KOPT-K1 (cell line): ENCODE results near the gene USP12.

Experiments
- H3K27ac ChIP-seq: fragments of 200-600 bp; sonication (generic); 2 replicates; pipeline ENCODE4 v1.5.1; 2016; ENCODE audit warnings: antibody characterized with exemption, mild to moderate bottlenecking, low read depth, low read length; ENCODE audit not compliant: poor library complexity, severe bottlenecking
- H3K36me3 ChIP-seq: fragments of 200-600 bp; sonication (generic); 2 replicates; pipeline ENCODE4 v1.5.1; 2017; ENCODE audit warnings: antibody characterized with exemption, mild to moderate bottlenecking, low read length, moderate library complexity; ENCODE audit not compliant: insufficient read depth
- H3K9me3 ChIP-seq: fragments of 200-600 bp; sonication (generic); 2 replicates; pipeline ENCODE4 v1.5.1; 2017; ENCODE audit warnings: antibody characterized with exemption, low read length, mild to moderate bottlenecking; ENCODE audit not compliant: insufficient read depth, poor library complexity, severe bottlenecking

The USP12 gene

GRCh38 chr13:27018344-27018861 is 153.2 kb downstream of the USP12 start:
- H3K9me3 ChIP-seq, result no peaks in the 10 kb centered on the region
- H3K27ac ChIP-seq, result no peak overlapping the region
- H3K36me3 ChIP-seq, result no peaks in the 10 kb centered on the region

- H3K9me3 ChIP-seq, result no peaks in the 10 kb centered on the region
- no peak overlapping the region for H3K27ac ChIP-seq
- H3K36me3 ChIP-seq, result no peaks in the 10 kb centered on the region
Measured at GRCh38 chr13:27016875-27017274, 154.7 kb downstream of the USP12 start.
